RWPE2 (cell line): Measurements from ENCODE around the gene ANAPC16.

ENCODE experiments used
- ATAC-seq: fragments of 200-7000 bp; cut with Tn5 transposase; 3 replicates; pipeline ENCODE4 v1.9.1; 2021; ENCODE audit warnings: low read depth
- DNase-seq: peaks from one replicate; pipeline ENCODE4 v3.0.0-alpha.2; 2020; ENCODE audit warnings: low spot score
- H3K27ac ChIP-seq: fragments of 450-650 bp; 2 replicates; pipeline ENCODE4 v1.5.1; 2017; ENCODE audit warnings: mild to moderate bottlenecking; ENCODE audit not compliant: poor library complexity, severe bottlenecking
- H3K27me3 ChIP-seq: fragments of 250-450 bp; sonication (Bioruptor Pico); 2 replicates; pipeline ENCODE4 v1.5.1; 2021; ENCODE audit warnings: mild to moderate bottlenecking, moderate library complexity; ENCODE audit not compliant: insufficient read depth, poor library complexity, severe bottlenecking
- H3K36me3 ChIP-seq: fragments of 250-450 bp; sonication (Bioruptor Pico); 2 replicates; pipeline ENCODE4 v1.5.1; 2020; ENCODE audit warnings: low read depth, mild to moderate bottlenecking, moderate library complexity
- H3K4me1 ChIP-seq: fragments of 250-450 bp; sonication (Bioruptor Pico); 2 replicates; pipeline ENCODE4 v1.5.1; 2021; ENCODE audit warnings: mild to moderate bottlenecking, moderate library complexity; ENCODE audit not compliant: insufficient read depth, poor library complexity, severe bottlenecking
- H3K4me3 ChIP-seq: fragments of 250-450 bp; sonication (Bioruptor Pico); 2 replicates; pipeline ENCODE4 v1.5.1; 2021; ENCODE audit warnings: mild to moderate bottlenecking, moderate library complexity; ENCODE audit not compliant: severe bottlenecking
- H3K9me3 ChIP-seq: fragments of 250-450 bp; sonication (Bioruptor Pico); 2 replicates; pipeline ENCODE4 v1.5.1; 2021; ENCODE audit warnings: mild to moderate bottlenecking, moderate library complexity; ENCODE audit not compliant: severe bottlenecking
- CTCF ChIP-seq: fragments of 450-650 bp; IDR thresholded peaks from one replicate; pipeline ENCODE4 v1.5.1; 2017; ENCODE audit warnings: mild to moderate bottlenecking, moderate library complexity; ENCODE audit not compliant: poor library complexity, severe bottlenecking

ANAPC16 gene

GRCh38 chr10:72228318-72228751 is 12.5 kb downstream of the ANAPC16 start:
- Histone ChIP-seq H3K36me3 (peaks cover 78% of the 10 kb centered on the region), H3K27ac (no peak overlapping the region), H3K27me3 (no peaks in the 10 kb centered on the region), H3K4me1 (peaks cover 3% of the 10 kb centered on the region), H3K4me3 (no peak overlapping the region), H3K9me3 (no peaks in the 10 kb centered on the region)
- no peak for ATAC-seq
- TF ChIP-seq CTCF = no peak
- no peak for DNase-seq

GRCh38 chr10:72229261-72230251 is 13.7 kb downstream of the ANAPC16 start:
- no peaks in the 10 kb centered on the region for H3K9me3 ChIP-seq
- DNase-seq = no peak
- TF ChIP-seq CTCF = no peak
- no peak for ATAC-seq
- H3K27me3 ChIP-seq = no peaks in the 10 kb centered on the region
- H3K4me1 ChIP-seq = peaks cover 3% of the 10 kb centered on the region
- H3K4me3 ChIP-seq = no peak overlapping the region
- H3K36me3 ChIP-seq = peaks cover 78% of the 10 kb centered on the region
- no peak overlapping the region for H3K27ac ChIP-seq

GRCh38 chr10:72233621-72234020 is 17.8 kb downstream of the ANAPC16 start:
- Histone ChIP-seq H3K4me3 (no peak overlapping the region), H3K4me1 (no peaks in the 10 kb centered on the region), H3K36me3 (peaks cover 59% of the 10 kb centered on the region), H3K9me3 (no peaks in the 10 kb centered on the region), H3K27me3 (no peaks in the 10 kb centered on the region), H3K27ac (no peak overlapping the region)
- ATAC-seq (no peak), DNase-seq (no peak)
- no peak for TF ChIP-seq CTCF

GRCh38 chr10:72234560-72235095 is 18.8 kb downstream of the ANAPC16 start:
- TF ChIP-seq CTCF = no peak
- Histone ChIP-seq H3K4me1 (no peaks in the 10 kb centered on the region), H3K36me3 (peaks cover 56% of the 10 kb centered on the region), H3K4me3 (no peak overlapping the region), H3K9me3 (no peaks in the 10 kb centered on the region), H3K27ac (no peak overlapping the region), H3K27me3 (no peaks in the 10 kb centered on the region)
- ATAC-seq = no peak
- no peak for DNase-seq
